Breast epithelium (tissue), 3 donors: ENCODE data around the gene RAP1GAP2.

Experiments
- POLR2A ChIP-seq: fragments of 450-650 bp; IDR thresholded peaks from one replicate; pipeline ENCODE4 v1.6.1; 2016; ENCODE audit warnings: antibody characterized with exemption, mild to moderate bottlenecking, moderate library complexity
- TF ChIP-seq, protein P1 (sequence below), 3 donors: fragments of 450-650 bp; IDR thresholded peaks; one replicate each; pipeline ENCODE4 v1.5.1; 2016 to 2017; ENCODE audit warnings: antibody characterized with exemption in 3 of 3, mild to moderate bottlenecking in 3 of 3, moderate library complexity in 3 of 3

DNA sequence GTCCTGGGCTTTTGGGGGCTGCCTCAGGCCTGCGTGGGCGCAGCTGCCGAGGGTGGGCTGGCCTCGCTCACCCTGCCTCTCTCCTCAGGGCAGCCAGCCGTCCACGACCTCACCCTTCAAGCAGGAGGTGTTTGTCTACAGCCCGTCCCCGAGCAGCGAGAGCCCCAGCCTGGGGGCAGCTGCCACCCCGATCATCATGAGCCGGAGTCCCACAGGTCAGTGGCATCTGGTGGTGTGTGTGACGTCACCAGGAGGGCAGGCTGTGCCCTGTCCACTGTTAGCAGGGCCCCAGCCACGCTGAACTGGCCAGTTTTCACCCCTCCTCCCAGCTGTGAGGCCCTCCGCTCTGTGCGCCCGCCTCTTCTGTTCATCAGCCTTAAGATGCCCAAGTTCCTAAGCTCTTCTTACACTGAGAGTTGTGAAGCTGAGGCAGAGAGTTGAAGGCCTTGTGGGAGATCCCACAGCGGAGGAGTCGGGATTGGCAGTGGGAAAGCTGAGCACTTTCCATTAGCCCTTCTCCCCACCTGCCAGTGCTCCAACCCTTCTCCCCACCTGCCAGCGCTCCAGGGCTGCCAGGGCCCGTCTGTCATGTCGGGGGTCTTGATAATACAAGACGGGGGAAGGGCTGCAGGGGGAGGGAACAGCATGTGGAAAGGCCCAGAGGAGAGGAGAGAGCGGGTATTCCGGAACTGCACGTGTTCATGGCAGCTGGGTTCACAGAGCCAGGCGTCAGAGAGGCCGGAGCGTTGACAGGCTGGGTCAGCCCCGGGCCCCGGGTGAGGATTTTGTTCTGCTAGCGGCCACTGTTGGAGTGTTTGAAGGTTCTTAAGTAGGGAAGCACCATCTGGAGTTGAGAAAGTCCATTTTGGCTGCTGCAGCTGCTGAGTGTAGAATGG is 230.9 kb downstream of the RAP1GAP2 start:
- TF ChIP-seq, protein P1, sequence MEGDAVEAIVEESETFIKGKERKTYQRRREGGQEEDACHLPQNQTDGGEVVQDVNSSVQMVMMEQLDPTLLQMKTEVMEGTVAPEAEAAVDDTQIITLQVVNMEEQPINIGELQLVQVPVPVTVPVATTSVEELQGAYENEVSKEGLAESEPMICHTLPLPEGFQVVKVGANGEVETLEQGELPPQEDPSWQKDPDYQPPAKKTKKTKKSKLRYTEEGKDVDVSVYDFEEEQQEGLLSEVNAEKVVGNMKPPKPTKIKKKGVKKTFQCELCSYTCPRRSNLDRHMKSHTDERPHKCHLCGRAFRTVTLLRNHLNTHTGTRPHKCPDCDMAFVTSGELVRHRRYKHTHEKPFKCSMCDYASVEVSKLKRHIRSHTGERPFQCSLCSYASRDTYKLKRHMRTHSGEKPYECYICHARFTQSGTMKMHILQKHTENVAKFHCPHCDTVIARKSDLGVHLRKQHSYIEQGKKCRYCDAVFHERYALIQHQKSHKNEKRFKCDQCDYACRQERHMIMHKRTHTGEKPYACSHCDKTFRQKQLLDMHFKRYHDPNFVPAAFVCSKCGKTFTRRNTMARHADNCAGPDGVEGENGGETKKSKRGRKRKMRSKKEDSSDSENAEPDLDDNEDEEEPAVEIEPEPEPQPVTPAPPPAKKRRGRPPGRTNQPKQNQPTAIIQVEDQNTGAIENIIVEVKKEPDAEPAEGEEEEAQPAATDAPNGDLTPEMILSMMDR (IDR thresholded peaks at IDR 0.05) = no peak
- no peak for TF ChIP-seq POLR2A
